GM18519 (cell line): ENCODE measurements around the gene CDKAL1.

ENCODE experiments used
- ATAC-seq: cut with Tn5 transposase; IDR thresholded peaks from one replicate; pipeline ENCODE4 v1.9.1; 2021; ENCODE audit warnings: mild to moderate bottlenecking, moderate library complexity; ENCODE audit not compliant: unreplicated experiment, low FRiP score

CDKAL1 gene

DNA sequence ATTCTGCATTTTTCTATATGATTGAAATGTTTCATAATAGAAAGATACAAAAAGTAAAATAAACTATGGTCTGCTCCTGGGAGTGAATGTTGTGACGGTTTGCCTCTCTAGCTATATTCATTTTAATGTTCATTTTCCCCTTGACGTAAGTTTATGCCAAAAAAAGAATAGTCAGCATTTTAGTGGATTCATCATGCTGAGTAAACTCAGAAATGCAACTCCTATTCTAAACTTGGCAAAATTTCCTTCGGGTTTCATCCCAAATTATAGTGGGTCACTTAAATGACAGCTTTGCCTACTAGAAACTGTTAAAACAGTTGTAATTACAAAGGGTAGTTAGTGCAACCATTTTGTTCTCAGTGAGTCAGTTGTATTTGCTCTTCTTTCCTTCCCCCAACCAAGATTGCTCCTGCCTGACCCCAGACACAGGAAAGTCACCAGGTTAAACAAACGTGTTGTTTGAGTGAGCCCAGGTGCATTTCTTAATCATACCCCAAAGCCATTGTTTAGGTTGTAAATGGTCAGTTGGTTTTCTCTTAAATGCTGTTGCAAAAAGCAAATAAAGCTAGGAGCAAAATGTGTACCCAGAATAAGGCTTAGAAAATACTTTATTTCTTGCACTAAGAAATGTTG is 577.0 kb downstream of the CDKAL1 start:
- no peak for ATAC-seq

GRCh38 chr6:21115111-21115510 is 580.9 kb downstream of the CDKAL1 start:
- ATAC-seq = no peak

DNA sequence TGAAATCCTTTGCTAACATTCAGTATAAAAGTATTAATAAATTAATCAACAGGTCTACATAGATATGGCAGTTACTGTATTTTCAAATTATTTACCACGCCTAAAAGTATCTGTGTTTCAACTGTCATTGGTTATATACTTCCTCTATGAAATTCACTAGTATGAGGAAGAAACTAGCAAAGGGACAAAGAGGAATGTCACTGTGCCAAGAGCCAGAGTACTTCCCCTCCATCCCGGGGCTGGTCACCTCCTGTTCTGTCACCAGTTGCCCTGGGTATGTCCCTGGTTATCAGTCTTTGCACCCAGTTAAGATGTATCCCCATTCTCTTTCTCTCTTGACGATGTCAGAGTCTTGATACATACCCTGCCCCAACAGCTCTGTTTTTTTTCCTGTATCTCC is 582.5 kb downstream of the CDKAL1 start:
- no peak for ATAC-seq

DNA sequence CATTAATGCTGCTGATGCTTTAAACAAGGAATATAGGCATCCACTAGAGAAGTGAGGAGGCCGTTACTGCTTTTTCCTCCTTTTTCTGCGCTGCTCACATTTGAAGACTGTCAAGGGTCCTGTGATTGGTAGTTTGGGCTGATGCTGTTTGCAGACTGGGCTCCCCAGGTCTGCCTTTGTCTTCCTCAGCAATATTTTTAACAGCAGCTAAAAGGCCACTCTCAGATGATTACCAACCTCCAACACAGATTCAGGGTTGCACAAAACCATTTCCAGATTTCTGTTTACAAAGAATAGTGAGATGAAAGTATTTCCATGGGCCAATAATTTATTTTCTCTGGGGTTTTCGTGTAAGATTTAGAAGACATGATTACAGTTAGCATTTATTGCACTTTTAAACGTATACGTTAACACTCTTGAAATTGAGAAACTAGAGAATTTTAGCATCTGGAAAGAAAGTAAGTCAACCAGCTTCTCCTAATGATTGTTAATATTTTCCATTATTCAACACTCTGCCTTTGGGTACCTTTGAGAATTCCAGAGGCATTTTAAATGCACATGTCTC is 584.0 kb downstream of the CDKAL1 start:
- no peak for ATAC-seq

DNA sequence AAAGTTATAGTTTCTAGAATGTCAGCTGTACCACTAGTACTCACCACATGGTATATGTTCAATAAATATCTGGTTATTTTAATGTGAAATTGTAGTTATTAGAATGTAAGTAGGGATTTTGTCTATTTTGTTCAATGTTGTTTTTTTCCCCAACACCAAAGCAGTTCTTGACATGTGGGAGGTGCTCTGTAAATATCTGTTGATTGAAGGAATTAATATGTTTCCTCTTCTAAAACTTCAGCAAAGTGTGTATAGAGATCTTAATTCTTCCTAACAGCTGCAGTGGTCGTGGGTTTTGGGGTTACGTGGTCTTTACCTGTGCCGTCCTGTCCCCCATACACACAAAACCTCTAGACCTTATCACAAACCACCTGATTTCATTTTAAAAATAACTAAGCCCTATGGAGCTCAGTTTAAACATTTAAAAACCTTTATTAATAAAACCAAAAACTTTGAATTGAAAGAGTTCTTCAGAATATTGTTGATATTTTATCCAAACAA is 587.4 kb downstream of the CDKAL1 start:
- no peak for ATAC-seq

DNA sequence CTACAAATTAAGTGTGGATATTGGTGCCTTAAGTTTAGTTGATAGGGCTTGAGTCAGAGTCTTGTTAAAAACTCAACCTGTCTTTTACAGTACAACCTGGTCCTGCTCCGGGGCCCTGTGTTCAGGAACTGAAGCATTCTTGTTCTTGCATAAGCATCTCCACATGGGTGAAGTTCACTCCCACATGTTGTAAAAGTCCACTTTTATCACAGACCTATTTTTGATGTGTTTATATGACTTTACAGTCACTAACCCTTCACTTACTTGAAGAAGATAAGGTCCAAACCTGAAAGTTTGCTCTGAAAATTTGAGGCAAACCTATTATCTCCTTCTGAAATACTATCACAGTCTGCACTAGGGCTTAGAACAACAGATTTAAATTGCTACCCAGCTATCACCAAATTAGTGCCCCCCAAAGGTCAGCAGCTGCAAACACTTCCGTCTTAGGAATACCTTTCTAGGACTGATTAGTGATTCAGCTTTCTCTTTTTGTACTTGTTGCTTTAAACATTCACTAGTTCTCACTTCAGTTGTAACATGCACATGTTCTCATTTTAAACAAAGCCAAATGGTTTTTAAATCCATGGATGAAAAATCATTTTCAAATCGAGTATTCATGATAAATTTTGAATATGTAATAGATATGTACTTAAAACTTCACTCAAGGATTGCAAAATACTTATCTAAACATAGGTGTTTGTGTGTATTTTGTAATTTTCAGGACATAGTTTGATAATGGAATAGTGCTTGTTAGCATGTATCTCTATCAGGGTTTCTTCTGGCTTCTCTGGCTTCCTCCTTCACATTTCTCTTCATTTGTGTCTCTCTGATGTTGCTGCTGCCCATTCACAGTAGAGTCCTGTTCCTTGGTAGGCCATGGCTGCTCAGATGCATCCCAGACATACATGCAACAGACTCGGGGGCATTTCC is 589.5 kb downstream of the CDKAL1 start:
- ATAC-seq = no peak

DNA sequence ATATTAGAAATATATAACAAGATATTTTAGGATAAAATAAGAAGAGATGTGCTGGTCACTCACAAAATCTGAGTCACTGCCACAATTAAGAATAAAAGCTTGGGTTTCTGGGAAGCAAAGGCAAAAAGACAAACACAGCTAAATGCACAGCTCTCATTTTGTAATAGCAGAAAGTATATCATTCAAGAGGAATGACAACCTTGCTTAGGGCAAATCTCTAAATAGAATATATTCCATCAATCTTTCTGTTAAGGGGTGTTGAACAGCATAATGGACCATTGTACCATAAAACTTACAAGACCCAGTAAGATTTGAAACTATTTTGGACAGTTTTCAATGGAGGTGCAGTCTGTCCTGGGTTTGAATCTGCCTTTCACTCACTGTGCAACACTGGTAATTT is 594.3 kb downstream of the CDKAL1 start:
- no peak for ATAC-seq

- no peak for ATAC-seq
Observed at GRCh38 chr6:21131406-21131805, 597.1 kb downstream of the CDKAL1 start.

DNA sequence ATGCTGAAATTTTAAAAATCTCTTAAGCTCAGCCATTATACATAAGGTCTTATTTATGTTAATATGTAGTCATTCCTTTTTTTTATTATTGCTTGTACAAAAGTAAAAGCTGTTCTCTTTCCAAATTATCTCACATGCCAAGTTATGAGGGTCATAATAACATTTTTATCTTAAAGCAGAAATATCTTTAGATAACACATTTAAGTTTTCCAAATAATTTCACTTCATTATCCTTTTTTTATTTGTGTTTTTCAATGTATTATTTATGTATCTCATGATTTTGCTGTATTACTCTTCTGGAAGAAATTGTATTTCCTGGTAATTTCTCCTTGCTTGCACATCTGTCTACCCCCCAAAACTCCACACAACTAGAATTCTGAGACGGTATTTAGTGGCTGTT is 598.2 kb downstream of the CDKAL1 start:
- no peak for ATAC-seq

GRCh38 chr6:21132856-21133838 is 598.9 kb downstream of the CDKAL1 start:
- ATAC-seq = no peak

DNA sequence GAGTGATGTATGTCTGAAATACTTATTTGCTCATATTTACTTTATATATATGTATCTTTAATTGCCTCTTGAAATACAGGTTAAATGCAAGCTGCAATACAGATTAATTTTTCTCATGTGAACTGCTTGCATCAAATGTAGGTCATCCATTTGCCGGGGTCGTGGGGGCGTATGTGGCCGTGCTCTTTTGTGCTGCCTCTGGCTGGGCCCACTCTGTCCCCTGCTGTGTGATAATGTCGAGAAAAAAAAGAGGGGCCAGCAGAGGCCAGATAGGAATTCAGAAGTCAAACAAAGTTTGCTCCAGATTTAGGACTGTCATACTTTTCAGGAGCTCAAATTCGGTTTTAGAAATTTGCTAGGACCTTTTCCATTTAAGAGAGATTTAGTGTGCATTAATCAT is 599.6 kb downstream of the CDKAL1 start:
- ATAC-seq = no peak

DNA sequence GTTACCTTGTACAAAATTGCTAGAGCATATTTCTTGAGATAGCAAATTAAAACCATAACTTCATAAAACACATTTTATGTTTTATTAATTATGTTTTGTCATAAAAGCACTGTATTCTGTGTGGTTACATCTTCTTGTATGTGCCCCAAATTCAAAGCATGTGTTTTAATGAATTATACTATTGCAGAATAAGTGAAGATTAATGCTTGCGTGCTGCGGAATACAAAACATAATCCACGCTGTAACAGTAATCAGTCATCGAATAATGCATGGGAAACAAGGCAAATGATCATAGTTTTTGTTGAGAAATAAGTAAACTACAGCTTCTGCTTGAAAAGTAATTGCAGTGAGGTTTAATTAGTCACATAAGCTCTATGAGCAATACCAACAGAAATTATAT is 600.1 kb downstream of the CDKAL1 start:
- ATAC-seq = no peak

DNA sequence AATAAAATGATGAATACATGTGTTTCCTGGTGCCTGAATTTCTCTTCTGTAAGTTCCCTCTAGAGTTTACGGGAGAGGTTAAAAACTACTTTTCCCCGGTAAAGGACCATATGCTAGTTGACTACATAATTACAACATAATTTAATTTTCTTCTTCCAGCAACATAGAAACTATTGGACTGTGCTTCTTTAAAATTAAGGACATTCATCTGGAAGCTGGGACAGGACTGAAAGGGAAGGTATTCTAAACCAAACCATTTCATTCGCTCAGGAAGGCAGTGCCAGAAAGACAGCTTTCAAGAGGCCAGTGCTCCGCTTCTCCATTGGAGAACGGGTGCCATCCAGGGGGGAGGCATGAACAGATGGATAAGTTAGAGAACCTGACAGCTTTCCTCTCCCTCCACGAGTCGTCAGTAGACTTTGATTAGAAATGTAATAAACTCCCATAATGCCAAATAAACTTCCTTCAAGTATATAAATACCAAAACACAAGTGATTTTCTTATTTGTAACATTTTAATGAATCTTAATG is 601.3 kb downstream of the CDKAL1 start:
- no peak for ATAC-seq

GRCh38 chr6:21137700-21138335 is 603.6 kb downstream of the CDKAL1 start:
- ATAC-seq = no peak

GRCh38 chr6:21138336-21139069 is 604.2 kb downstream of the CDKAL1 start:
- ATAC-seq = no peak

DNA sequence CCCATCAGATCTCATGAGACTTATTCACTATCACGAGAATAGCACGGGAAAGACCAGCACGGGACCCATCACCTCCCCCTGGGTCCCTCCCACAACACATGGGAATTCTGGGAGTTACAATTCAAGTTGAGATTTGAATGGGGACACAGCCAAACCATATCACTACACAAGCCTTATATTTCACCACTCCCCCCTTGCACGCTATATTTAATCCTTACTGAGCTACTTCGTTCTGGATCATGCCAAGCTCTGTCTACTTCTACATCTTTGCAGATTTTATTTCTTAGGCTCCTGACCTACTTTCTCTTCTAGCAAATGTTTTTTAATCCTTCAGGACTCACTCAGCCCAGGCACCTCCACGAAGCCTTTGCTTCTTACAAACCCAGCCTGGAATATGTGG is 606.7 kb downstream of the CDKAL1 start:
- no peak for ATAC-seq

GRCh38 chr6:21141616-21142303 is 607.5 kb downstream of the CDKAL1 start:
- no peak for ATAC-seq

- ATAC-seq = no peak
Observed at GRCh38 chr6:21142741-21143140, 608.5 kb downstream of the CDKAL1 start.
